ENCODE results near the gene B4GALNT1. TPM values are rescaled to one million over a fixed set of nuclear protein-coding genes. Genes with fewer than 3 reads are reported as not detected.

Gene B4GALNT1
- polyA plus RNA-seq, 1 donor from 2014 or later = 99.9 TPM

GRCh38 chr12:57582440-57582839 lies 50.6 kb downstream of the B4GALNT1 start:
- no peak for TF ChIP-seq TAF1 (IDR thresholded peaks at IDR 0.05; ENCODE audit: low read depth)
- no peak for TF ChIP-seq EP300 (conservative IDR thresholded peaks at IDR 0.05; ENCODE audit: poor library complexity, severe bottlenecking)
- no peak for TF ChIP-seq CTCF (IDR thresholded peaks at IDR 0.05; ENCODE audit: poor library complexity, severe bottlenecking)
- no peak for TF ChIP-seq EZH2 (IDR thresholded peaks at IDR 0.05; ENCODE audit: borderline replicate concordance, insufficient read depth, low read length, poor library complexity, severe bottlenecking)
- Histone ChIP-seq H3K27ac (ENCODE audit: low read length) (no peak overlapping the region), H3K9ac (ENCODE audit: low read length) (no peak overlapping the region), H3K36me3 (ENCODE audit: insufficient read depth, low read length) (peaks cover 14% of the 10 kb centered on the region), H3K4me3 (ENCODE audit: low read length) (no peak overlapping the region), H3K79me2 (replicated peaks; ENCODE audit: insufficient read depth, low read length) (no peaks in the 10 kb centered on the region), H3K27me3 (ENCODE audit: insufficient read depth, low read depth, low read length) (no peaks in the 10 kb centered on the region), H3K4me2 (ENCODE audit: low read length) (no peak overlapping the region), H3F3A (ENCODE audit: insufficient read depth, low read length, poor library complexity, severe bottlenecking) (no peaks in the 10 kb centered on the region), H4K20me1 (ENCODE audit: insufficient read depth) (no peaks in the 10 kb centered on the region), H3K9me3 (ENCODE audit: low read length) (no peaks in the 10 kb centered on the region), H3K9me2 (ENCODE audit: insufficient read depth, low read length) (no peaks in the 10 kb centered on the region), H2AFZ (ENCODE audit: low read depth, low read length) (no peak overlapping the region)

DNA sequence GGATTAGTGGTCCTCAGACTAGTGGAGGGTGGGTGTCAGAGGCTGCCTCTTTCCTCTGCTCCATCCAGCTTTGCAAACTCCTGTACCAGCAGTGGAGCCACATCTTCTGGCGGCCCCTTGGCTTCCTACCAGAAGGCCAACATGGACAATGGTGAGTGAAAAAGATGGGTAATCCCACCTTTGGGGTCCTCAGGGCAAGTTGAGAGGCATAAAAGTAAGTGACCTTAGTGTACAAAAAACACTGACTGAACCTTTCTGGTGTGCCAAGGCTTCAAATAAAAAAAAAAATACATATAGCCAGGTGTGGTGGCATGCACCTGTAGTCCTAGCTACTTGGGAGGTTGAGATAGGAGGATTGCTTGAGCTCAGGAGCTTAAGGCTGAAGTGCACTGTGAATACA lies 51.2 kb downstream of the B4GALNT1 start:
- no peaks in the 10 kb centered on the region for H3K9me3 ChIP-seq (ENCODE audit: low read length)
- no peaks in the 10 kb centered on the region for H3K27me3 ChIP-seq (ENCODE audit: insufficient read depth, low read depth, low read length)
- H3K27ac ChIP-seq (ENCODE audit: low read length) = no peak overlapping the region
- H3K9me2 ChIP-seq (ENCODE audit: insufficient read depth, low read length) = no peaks in the 10 kb centered on the region
- no peak overlapping the region for H3K4me3 ChIP-seq (ENCODE audit: low read length)
- peaks cover 15% of the 10 kb centered on the region for H3K36me3 ChIP-seq (ENCODE audit: insufficient read depth, low read length)
- H3K4me2 ChIP-seq (ENCODE audit: low read length) = no peak overlapping the region
- H3F3A ChIP-seq (ENCODE audit: insufficient read depth, low read length, poor library complexity, severe bottlenecking) = no peaks in the 10 kb centered on the region
- H3K9ac ChIP-seq (ENCODE audit: low read length) = no peak overlapping the region
- no peak overlapping the region for H2AFZ ChIP-seq (ENCODE audit: low read depth, low read length)
- H4K20me1 ChIP-seq (ENCODE audit: insufficient read depth) = no peaks in the 10 kb centered on the region
- no peaks in the 10 kb centered on the region for H3K79me2 ChIP-seq (replicated peaks; ENCODE audit: insufficient read depth, low read length)
- no peak for TF ChIP-seq RAD21 (conservative IDR thresholded peaks at IDR 0.05)
- TF ChIP-seq POLR2AphosphoS5 (IDR thresholded peaks at IDR 0.05) = no peak
- no peak for TF ChIP-seq CTCF (IDR thresholded peaks at IDR 0.05; ENCODE audit: poor library complexity, severe bottlenecking)
- no peak for TF ChIP-seq SMC3 (conservative IDR thresholded peaks at IDR 0.05; ENCODE audit: poor library complexity)
- TF ChIP-seq EZH2 (IDR thresholded peaks at IDR 0.05; ENCODE audit: borderline replicate concordance, insufficient read depth, low read length, poor library complexity, severe bottlenecking) = no peak
- TF ChIP-seq TAF1 (IDR thresholded peaks at IDR 0.05; ENCODE audit: low read depth) = no peak

DNA sequence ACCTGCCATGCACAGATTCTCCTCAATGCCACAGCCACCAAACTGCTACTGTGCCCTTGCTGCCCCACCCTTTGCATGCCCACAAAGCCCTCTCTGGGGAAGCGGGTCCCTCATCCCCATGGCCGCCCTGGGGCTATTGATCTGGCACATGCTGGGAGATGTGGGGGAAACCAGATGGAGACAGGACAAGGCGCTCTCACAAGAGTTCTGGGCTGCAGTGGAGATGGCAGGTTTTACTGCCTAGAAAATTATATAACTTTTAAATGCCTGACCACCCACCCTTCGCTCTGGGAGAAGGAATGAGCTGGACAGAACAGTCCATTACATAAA lies 52.6 kb downstream of the B4GALNT1 start:
- Histone ChIP-seq H3K27me3 (ENCODE audit: insufficient read depth, low read depth, low read length) (no peaks in the 10 kb centered on the region), H3K9ac (ENCODE audit: low read length) (no peak overlapping the region), H3K4me3 (ENCODE audit: low read length) (no peak overlapping the region), H3K9me3 (ENCODE audit: low read length) (no peaks in the 10 kb centered on the region), H2AFZ (ENCODE audit: low read depth, low read length) (no peak overlapping the region), H3F3A (ENCODE audit: insufficient read depth, low read length, poor library complexity, severe bottlenecking) (no peaks in the 10 kb centered on the region), H3K36me3 (ENCODE audit: insufficient read depth, low read length) (peaks cover 20% of the 10 kb centered on the region), H3K79me2 (replicated peaks; ENCODE audit: insufficient read depth, low read length) (no peaks in the 10 kb centered on the region), H3K9me2 (ENCODE audit: insufficient read depth, low read length) (no peaks in the 10 kb centered on the region), H3K27ac (ENCODE audit: low read length) (no peak overlapping the region), H3K4me2 (ENCODE audit: low read length) (no peak overlapping the region), H4K20me1 (ENCODE audit: insufficient read depth) (no peaks in the 10 kb centered on the region)
- TF ChIP-seq RAD21 (conservative IDR thresholded peaks at IDR 0.05) (no peak), CTCF (IDR thresholded peaks at IDR 0.05; ENCODE audit: poor library complexity, severe bottlenecking) (no peak), EZH2 (IDR thresholded peaks at IDR 0.05; ENCODE audit: borderline replicate concordance, insufficient read depth, low read length, poor library complexity, severe bottlenecking) (no peak), EP300 (conservative IDR thresholded peaks at IDR 0.05; ENCODE audit: poor library complexity, severe bottlenecking) (no peak), TAF1 (IDR thresholded peaks at IDR 0.05; ENCODE audit: low read depth) (no peak), SMC3 (conservative IDR thresholded peaks at IDR 0.05; ENCODE audit: poor library complexity) (no peak), MXI1 (conservative IDR thresholded peaks at IDR 0.05; ENCODE audit: poor library complexity, severe bottlenecking) (no peak), REST (IDR thresholded peaks at IDR 0.05; ENCODE audit: borderline replicate concordance) (no peak), POLR2AphosphoS5 (IDR thresholded peaks at IDR 0.05) (no peak)

All from neural cell (in vitro differentiated cells).